Karpas-422 (cell line): ENCODE data around the gene BATF3. TPM values are rescaled to one million over a fixed set of nuclear protein-coding genes. Genes with fewer than 3 reads are reported as not detected.
"Not testable (repeated sequence)": the region's sequence is repeated elsewhere in the genome, so short reads cannot be mapped to it uniquely, and the experiment has no call there.

ENCODE experiments used
- DNase-seq: peaks from one replicate; pipeline ENCODE4 v3.0.0-alpha.2; 2015
- H2AFZ ChIP-seq: fragments of 200-600 bp; sonication (generic); 2 replicates; pipeline ENCODE4 v1.6.1; 2014; ENCODE audit warnings: antibody characterized with exemption, low read length, mixed read lengths
- H3K27ac ChIP-seq: fragments of 200-600 bp; sonication (generic); 2 replicates; pipeline ENCODE4 v1.5.1; 2014; ENCODE audit warnings: mild to moderate bottlenecking, low read length, moderate library complexity
- H3K27me3 ChIP-seq: fragments of 200-600 bp; sonication (generic); 2 replicates; pipeline ENCODE4 v1.6.1; 2014; ENCODE audit warnings: low read length, mixed read lengths
- H3K36me3 ChIP-seq: fragments of 200-600 bp; sonication (generic); 2 replicates; pipeline ENCODE4 v1.6.1; 2014; ENCODE audit warnings: low read length, mixed read lengths; ENCODE audit not compliant: insufficient read depth
- H3K4me1 ChIP-seq: fragments of 200-600 bp; sonication (generic); 2 replicates; pipeline ENCODE4 v1.6.1; 2014; ENCODE audit warnings: mild to moderate bottlenecking, low read length, mixed read lengths
- H3K4me2 ChIP-seq: fragments of 200-600 bp; sonication (generic); 2 replicates; pipeline ENCODE4 v1.6.1; 2014; ENCODE audit warnings: low read length, low read depth, mild to moderate bottlenecking; ENCODE audit not compliant: poor library complexity, severe bottlenecking
- H3K4me3 ChIP-seq: fragments of 200-600 bp; sonication (generic); 2 replicates; pipeline ENCODE4 v1.5.1; 2014; ENCODE audit warnings: mild to moderate bottlenecking, antibody characterized with exemption, low read length, mixed read lengths
- H3K79me2 ChIP-seq: fragments of 200-600 bp; sonication (generic); 2 replicates; pipeline ENCODE4 v1.6.1; 2014; ENCODE audit warnings: mild to moderate bottlenecking, low read length, mixed read lengths
- H3K9ac ChIP-seq: fragments of 200-600 bp; sonication (generic); 2 replicates; pipeline ENCODE4 v1.6.0; 2014; ENCODE audit warnings: low read length
- H3K9me2 ChIP-seq: fragments of 200-600 bp; sonication (generic), shearing (Covaris generic); replicated peaks from 2 replicates; pipeline ENCODE4 v1.6.0; 2014; ENCODE audit warnings: mild to moderate bottlenecking, low read length, moderate library complexity; ENCODE audit not compliant: insufficient read depth
- H3K9me3 ChIP-seq: fragments of 300-700, 200-600 bp; sonication (generic); 2 replicates; pipeline ENCODE4 v1.6.1; 2014; ENCODE audit warnings: low read length, mixed read lengths
- H4K20me1 ChIP-seq: fragments of 200-600 bp; sonication (generic); 2 replicates; pipeline ENCODE4 v1.6.1; 2014; ENCODE audit warnings: mild to moderate bottlenecking, antibody characterized with exemption, low read length, low read depth; ENCODE audit not compliant: insufficient read depth
- total RNA-seq: library from RNA; depleted of rRNA; stranded (reverse); fragments of >200 nt; shearing (Covaris generic); gene quantifications from 2 replicates; pipeline ENCODE4 v1.2.3, GENCODE V29; 2014; ENCODE audit warnings: low replicate concordance

BATF3 gene
- total RNA-seq, 1 experiment from 2014 or later: 7.7 TPM

DNA sequence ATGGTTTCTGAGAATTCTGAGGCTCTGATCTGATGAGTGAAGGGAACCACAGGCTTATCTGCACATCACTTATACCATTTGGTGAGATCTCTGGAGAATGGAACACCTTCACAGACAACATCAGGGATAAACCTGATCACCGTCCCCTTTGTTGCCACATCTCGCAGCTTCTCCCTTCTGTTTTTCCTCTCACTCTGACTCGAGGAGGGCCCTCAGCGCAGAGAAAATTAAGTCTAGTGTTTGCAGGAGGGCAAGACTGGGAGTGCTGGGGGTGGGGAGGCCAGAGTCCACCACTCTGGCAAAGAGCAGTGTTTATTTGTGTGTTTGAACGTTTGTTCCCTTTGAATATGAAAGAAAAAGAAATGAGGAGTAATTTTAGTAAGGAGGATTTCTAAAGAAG, 29.0 kb upstream of the BATF3 start:
- Histone ChIP-seq H3K27ac (no peak overlapping the region), H3K79me2 (no peaks in the 10 kb centered on the region), H3K27me3 (no peaks in the 10 kb centered on the region), H2AFZ (no peak overlapping the region), H3K36me3 (no peaks in the 10 kb centered on the region), H3K4me2 (no peak overlapping the region), H3K4me3 (no peak overlapping the region), H3K9ac (no peak overlapping the region), H3K9me3 (no peaks in the 10 kb centered on the region), H3K4me1 (no peaks in the 10 kb centered on the region), H3K9me2 (no peaks in the 10 kb centered on the region), H4K20me1 (no peaks in the 10 kb centered on the region)
- DNase-seq: no peak

DNA sequence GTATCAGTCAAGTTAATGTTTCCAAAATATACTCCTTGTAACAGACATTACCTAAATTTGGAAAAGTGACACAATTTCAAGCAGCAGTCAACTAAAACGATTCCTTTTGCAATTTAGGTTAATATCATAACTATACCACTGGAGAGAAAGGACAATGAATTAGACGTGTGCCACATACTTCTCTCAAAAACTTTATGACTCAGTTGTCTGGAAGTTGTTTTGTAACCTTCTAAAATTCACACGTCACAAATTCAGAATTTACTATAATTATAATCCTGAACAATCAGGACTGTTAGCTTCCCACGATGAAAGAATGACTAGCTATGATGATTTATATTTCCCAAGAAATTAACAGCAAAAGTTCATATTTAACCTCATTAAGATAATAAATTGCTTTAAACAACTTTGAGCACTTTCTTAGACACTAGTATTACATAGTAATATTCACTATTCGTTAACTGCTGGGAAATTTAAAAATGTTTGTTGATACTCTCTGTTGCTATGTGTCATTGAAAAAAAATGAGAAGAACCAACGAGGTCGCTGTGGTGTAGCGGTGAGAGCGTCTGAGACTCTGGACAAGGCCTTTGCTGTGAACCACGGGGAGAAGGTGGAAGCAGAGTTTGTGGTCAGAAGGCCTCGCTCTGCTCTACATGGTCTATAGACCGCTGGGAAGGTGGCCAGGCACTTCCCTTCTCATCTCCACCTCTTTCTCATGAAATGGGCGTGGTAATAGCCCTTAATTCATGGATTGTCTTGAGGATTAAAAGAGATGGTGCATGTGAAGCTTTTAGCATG, 27.9 kb upstream of the BATF3 start:
- Histone ChIP-seq H3K4me1 (no peaks in the 10 kb centered on the region), H4K20me1 (no peaks in the 10 kb centered on the region), H2AFZ (no peak overlapping the region), H3K79me2 (no peaks in the 10 kb centered on the region), H3K9ac (no peak overlapping the region), H3K36me3 (no peaks in the 10 kb centered on the region), H3K4me2 (no peak overlapping the region), H3K9me2 (no peaks in the 10 kb centered on the region), H3K27ac (no peak overlapping the region), H3K27me3 (no peaks in the 10 kb centered on the region), H3K9me3 (no peaks in the 10 kb centered on the region), H3K4me3 (no peak overlapping the region)
- no peak for DNase-seq

DNA sequence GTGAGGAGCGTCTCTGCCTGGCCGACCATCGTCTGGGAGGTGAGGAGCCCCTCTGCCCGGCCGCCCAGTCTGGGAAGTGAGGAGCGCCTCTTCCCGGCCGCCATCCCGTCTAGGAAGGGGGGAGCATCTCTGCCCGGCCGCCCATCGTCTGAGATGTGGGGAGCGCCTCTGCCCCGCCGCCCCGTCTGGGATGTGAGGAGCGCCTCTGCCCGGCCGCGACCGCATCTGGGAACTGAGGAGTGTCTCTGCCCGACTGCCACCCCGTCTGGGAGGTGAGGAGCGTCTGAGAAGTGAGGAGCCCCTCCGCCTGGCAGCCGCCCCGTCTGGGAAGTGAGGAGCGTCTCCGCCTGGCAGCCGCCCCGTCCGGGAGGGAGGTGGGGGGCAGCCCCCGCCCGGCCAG, 25.0 kb upstream of the BATF3 start:
- not testable (repeated sequence) for H3K9me2 ChIP-seq, H2AFZ ChIP-seq, H3K79me2 ChIP-seq, H3K27ac ChIP-seq, H3K9ac ChIP-seq, H4K20me1 ChIP-seq, H3K27me3 ChIP-seq, H3K4me2 ChIP-seq, H3K36me3 ChIP-seq, H3K9me3 ChIP-seq, H3K4me1 ChIP-seq, DNase-seq, H3K4me3 ChIP-seq

DNA sequence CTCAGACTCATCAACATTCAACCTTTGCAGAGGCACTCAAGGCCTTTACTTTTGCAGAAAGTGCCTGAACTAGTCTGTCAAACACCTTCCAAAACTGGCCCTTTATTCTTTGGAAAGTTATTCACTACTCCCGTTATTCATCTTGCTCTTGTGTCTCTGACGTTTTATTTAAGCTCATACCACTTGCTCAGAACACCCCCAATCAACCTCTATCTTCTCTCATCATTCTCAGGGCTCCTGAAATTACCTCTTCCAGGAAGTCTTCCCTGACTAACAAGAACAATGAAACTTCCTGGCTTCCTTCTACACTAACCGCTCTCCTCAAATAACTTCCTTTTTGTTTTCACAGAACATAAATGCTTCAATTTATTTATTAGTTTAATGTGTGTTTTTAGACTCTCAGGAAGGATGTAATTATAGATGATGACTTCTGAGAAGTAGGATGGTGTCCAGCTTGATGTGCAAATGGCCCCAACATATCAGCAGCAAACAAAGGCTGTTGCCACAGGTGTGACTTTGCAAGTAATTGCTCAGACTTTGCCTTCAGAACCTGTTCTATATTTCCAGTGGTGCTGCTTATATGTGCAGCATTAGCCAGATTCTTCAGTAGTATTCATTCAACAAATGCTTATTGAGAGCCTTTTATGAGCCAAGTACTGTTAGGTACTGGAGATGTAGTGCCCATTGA, 22.8 kb upstream of the BATF3 start:
- no peak for DNase-seq
- Histone ChIP-seq H3K9me3 (no peaks in the 10 kb centered on the region), H2AFZ (no peak overlapping the region), H3K4me3 (no peak overlapping the region), H3K27ac (no peak overlapping the region), H4K20me1 (no peaks in the 10 kb centered on the region), H3K9me2 (no peaks in the 10 kb centered on the region), H3K4me2 (no peak overlapping the region), H3K4me1 (no peaks in the 10 kb centered on the region), H3K79me2 (no peaks in the 10 kb centered on the region), H3K36me3 (no peaks in the 10 kb centered on the region), H3K27me3 (no peaks in the 10 kb centered on the region), H3K9ac (no peak overlapping the region)

DNA sequence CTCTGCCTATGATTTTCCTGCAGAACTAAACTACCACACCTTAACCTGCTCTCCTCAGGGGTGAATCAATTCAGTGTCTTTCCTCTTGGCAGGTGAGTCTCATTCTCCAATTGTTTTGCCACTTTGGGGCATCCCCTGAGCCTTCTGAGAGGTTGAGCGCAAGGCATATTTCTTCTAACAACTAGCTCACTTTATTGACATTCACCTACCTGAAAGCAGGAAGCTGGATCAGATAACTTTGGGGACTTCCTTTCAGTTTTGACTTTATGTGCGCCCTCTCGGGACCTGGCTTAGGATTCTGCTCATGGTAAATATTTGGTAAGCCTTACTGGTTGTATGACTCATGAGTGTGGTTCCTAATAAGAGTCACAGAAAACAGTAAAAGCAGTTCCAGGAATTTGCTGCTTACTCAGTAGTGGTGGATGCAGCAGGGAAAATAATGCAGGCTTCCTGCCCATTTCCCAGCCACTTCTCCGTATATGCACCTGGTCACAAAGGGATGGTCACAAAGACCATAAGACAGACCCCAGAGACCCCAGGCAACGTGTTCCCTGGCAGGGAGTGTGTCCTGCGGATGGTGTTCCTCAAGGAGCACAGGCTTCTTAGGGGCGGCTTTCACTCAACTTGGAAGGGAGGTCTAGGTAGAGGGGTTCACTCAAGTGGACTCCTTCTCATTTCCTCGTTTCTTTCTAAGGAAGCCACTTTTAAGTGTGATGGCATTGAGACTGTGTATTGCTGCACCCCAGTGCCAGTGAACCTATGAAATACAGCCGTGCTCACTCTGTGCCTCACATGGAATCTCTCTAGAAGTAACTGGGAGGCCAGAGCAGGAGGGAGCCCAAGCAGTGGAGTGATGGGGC, 22.0 kb upstream of the BATF3 start:
- Histone ChIP-seq H3K4me1 (no peaks in the 10 kb centered on the region), H3K27me3 (no peaks in the 10 kb centered on the region), H3K4me3 (no peak overlapping the region), H2AFZ (no peak overlapping the region), H3K9ac (no peak overlapping the region), H3K9me2 (no peaks in the 10 kb centered on the region), H3K79me2 (no peaks in the 10 kb centered on the region), H3K4me2 (no peak overlapping the region), H3K9me3 (no peaks in the 10 kb centered on the region), H3K36me3 (no peaks in the 10 kb centered on the region), H4K20me1 (no peaks in the 10 kb centered on the region), H3K27ac (no peak overlapping the region)
- no peak for DNase-seq

DNA sequence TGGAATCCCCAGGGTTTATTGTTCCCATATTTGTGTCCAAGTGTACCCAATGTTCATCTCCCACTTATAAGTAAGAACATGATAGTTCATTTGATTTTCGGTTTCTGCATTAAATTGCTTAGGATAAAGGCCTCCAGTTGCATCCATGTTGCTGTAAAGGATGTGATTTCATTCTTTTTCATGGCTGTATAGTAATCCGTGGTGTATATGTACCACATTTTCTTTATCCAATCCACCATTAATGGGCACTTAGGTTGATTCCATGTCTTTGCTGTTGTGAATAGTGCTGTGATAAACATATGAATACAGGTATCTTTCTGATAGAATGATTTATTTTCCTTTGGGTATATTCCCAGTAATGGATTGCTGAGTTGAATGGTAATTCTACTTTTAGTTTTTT, 20.0 kb upstream of the BATF3 start:
- Histone ChIP-seq H4K20me1 (no peaks in the 10 kb centered on the region), H3K27me3 (no peaks in the 10 kb centered on the region), H3K4me3 (no peak overlapping the region), H3K4me1 (no peaks in the 10 kb centered on the region), H3K79me2 (no peaks in the 10 kb centered on the region), H3K9me3 (no peaks in the 10 kb centered on the region), H3K9ac (no peak overlapping the region), H2AFZ (no peak overlapping the region), H3K27ac (no peak overlapping the region), H3K9me2 (no peaks in the 10 kb centered on the region), H3K36me3 (no peaks in the 10 kb centered on the region), H3K4me2 (no peak overlapping the region)
- no peak for DNase-seq

DNA sequence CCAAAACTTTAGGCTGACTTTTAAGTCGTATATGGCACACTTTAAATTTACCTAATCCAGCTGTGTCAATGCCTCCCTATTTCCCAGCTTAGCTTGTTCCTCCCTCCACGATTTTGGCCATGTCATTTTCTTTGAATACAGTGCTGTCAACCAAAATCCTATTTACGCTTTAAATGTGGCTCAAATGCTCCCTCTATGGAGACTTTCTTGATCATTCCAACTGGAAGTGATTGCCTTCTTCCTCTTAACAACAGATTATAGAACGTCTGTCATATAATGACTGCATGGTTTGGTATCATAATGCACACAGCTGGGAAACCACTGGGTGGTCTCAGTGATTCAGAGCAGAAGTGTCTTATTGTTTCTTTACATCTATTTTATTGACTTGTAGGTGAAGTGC, 18.9 kb upstream of the BATF3 start:
- Histone ChIP-seq H4K20me1 (no peaks in the 10 kb centered on the region), H3K4me3 (no peak overlapping the region), H3K9ac (no peak overlapping the region), H3K4me1 (no peaks in the 10 kb centered on the region), H3K27ac (no peak overlapping the region), H3K4me2 (no peak overlapping the region), H3K79me2 (no peaks in the 10 kb centered on the region), H3K9me2 (no peaks in the 10 kb centered on the region), H3K27me3 (no peaks in the 10 kb centered on the region), H3K36me3 (no peaks in the 10 kb centered on the region), H3K9me3 (no peaks in the 10 kb centered on the region), H2AFZ (no peak overlapping the region)
- DNase-seq: no peak

DNA sequence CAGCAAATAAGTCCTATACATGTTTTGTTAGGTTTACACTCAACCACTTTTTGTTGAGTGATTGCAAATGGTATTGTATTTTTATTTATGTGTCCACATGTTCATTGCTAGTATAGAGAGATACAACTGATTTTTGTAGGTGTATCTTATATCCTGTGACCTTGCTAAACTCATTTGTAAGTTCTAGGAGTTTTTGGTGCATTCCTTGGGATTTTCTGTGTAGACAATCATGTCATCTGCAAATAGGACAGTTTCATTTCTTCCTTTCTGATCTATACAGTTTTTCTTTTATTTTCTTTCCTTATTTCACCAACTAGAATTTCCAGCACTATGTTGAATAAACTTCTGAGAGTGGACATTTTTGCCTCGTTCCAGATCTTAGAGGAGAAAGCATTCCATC, 16.5 kb upstream of the BATF3 start:
- Histone ChIP-seq H3K27me3 (no peaks in the 10 kb centered on the region), H3K9me3 (no peaks in the 10 kb centered on the region), H3K9me2 (no peaks in the 10 kb centered on the region), H2AFZ (no peak overlapping the region), H3K4me1 (no peaks in the 10 kb centered on the region), H3K36me3 (no peaks in the 10 kb centered on the region), H3K9ac (no peak overlapping the region), H3K27ac (no peak overlapping the region), H4K20me1 (no peaks in the 10 kb centered on the region), H3K79me2 (no peaks in the 10 kb centered on the region), H3K4me2 (no peak overlapping the region), H3K4me3 (no peak overlapping the region)
- no peak for DNase-seq
